GM23338 (cell line): Measurements from ENCODE around the gene IPO8. TPM values are rescaled to one million over a fixed set of nuclear protein-coding genes. Genes with fewer than 3 reads are reported as not detected.

ENCODE experiments used
- ATAC-seq: fragments of 200-7000 bp; cut with Tn5 transposase; 3 replicates; pipeline ENCODE4 v1.9.1; 2020
- DNase-seq: peaks from one replicate; pipeline ENCODE4 v3.0.0-alpha.2; 2015; ENCODE audit warnings: low spot score
- H2AFZ ChIP-seq: fragments of 200-600 bp; sonication (generic); 2 replicates; pipeline ENCODE4 v1.8.0; 2016; ENCODE audit warnings: antibody characterized with exemption, mild to moderate bottlenecking, moderate library complexity
- H3F3A ChIP-seq: fragments of 200-600 bp; sonication (generic); replicated peaks from 2 replicates; pipeline ENCODE4 v1.8.0; 2017; ENCODE audit warnings: antibody characterized with exemption, mixed run types, low read depth
- H3K27ac ChIP-seq: fragments of 200-600 bp; sonication (generic); 2 replicates; pipeline ENCODE4 v1.6.1; 2016; ENCODE audit warnings: low read depth
- H3K27me3 ChIP-seq: fragments of 200-600 bp; sonication (generic); 2 replicates; pipeline ENCODE4 v1.8.0; 2016; ENCODE audit warnings: mild to moderate bottlenecking, mixed run types, moderate library complexity; ENCODE audit not compliant: insufficient read depth
- H3K36me3 ChIP-seq: fragments of 200-600 bp; sonication (generic); 2 replicates; pipeline ENCODE4 v1.8.0; 2016; ENCODE audit warnings: mild to moderate bottlenecking; ENCODE audit not compliant: insufficient read depth
- H3K4me1 ChIP-seq: fragments of 200-600 bp; sonication (generic); 2 replicates; pipeline ENCODE4 v1.8.0; 2016; ENCODE audit warnings: mild to moderate bottlenecking, moderate library complexity; ENCODE audit not compliant: insufficient read depth
- H3K4me2 ChIP-seq: fragments of 200-600 bp; sonication (generic); 2 replicates; pipeline ENCODE4 v1.7.1; 2017; ENCODE audit warnings: mixed run types
- H3K4me3 ChIP-seq: fragments of 200-600 bp; sonication (generic); 2 replicates; pipeline ENCODE4 v1.6.1; 2016; ENCODE audit warnings: mixed run types
- H3K79me2 ChIP-seq: fragments of 200-600 bp; sonication (generic); replicated peaks from 2 replicates; pipeline ENCODE4 v1.8.0; 2017; ENCODE audit warnings: mild to moderate bottlenecking; ENCODE audit not compliant: insufficient read depth
- H3K9me2 ChIP-seq: fragments of 200-600 bp; sonication (generic); 2 replicates; pipeline ENCODE4 v1.8.0; 2017; ENCODE audit not compliant: insufficient read depth
- H4K20me1 ChIP-seq: fragments of 200-600 bp; sonication (generic); replicated peaks from 2 replicates; pipeline ENCODE4 v1.8.0; 2017; ENCODE audit warnings: mild to moderate bottlenecking; ENCODE audit not compliant: insufficient read depth
- H3K27ac Mint-ChIP-seq: 2 replicates; pipeline ENCODE4 v1.8.0; 2020; ENCODE audit warnings: inconsistent platforms, mild to moderate bottlenecking, moderate library complexity, mixed read lengths
- H3K27me3 Mint-ChIP-seq: 3 replicates; pipeline ENCODE4 v1.8.0; 2022; ENCODE audit warnings: low read depth, mild to moderate bottlenecking, moderate library complexity, mixed read lengths, inconsistent platforms; ENCODE audit not compliant: insufficient read depth, poor library complexity
- H3K36me3 Mint-ChIP-seq: 3 replicates; pipeline ENCODE4 v1.8.0; 2021; ENCODE audit warnings: low read depth, mild to moderate bottlenecking, inconsistent platforms, moderate library complexity, mixed read lengths
- H3K4me1 Mint-ChIP-seq: 3 replicates; pipeline ENCODE4 v1.8.0; 2020; ENCODE audit warnings: mild to moderate bottlenecking, inconsistent platforms, mixed read lengths
- H3K4me3 Mint-ChIP-seq: 3 replicates; pipeline ENCODE4 v1.8.0; 2021; ENCODE audit warnings: moderate library complexity, mild to moderate bottlenecking, inconsistent platforms, mixed read lengths
- H3K9me3 Mint-ChIP-seq: 3 replicates; pipeline ENCODE4 v1.8.0; 2020; ENCODE audit warnings: moderate library complexity, mild to moderate bottlenecking, inconsistent platforms, mixed read lengths
- CREB1 ChIP-seq: fragments of 250-450 bp; sonication (Bioruptor Pico); IDR thresholded peaks from 2 replicates; pipeline ENCODE4 v1.5.0; 2020; ENCODE audit warnings: low read depth, mild to moderate bottlenecking, moderate library complexity
- EZH2 ChIP-seq: fragments of 200-600 bp; sonication (generic); IDR thresholded peaks from one replicate; pipeline ENCODE4 v1.8.0; 2017; ENCODE audit warnings: antibody characterized with exemption, mild to moderate bottlenecking, low read depth; ENCODE audit not compliant: unreplicated experiment
- JUNB ChIP-seq: IDR thresholded peaks from one replicate; pipeline ENCODE4 v1.6.1; 2016; ENCODE audit warnings: antibody characterized with exemption; ENCODE audit not compliant: unreplicated experiment
- NANOG ChIP-seq: IDR thresholded peaks from 2 replicates; pipeline ENCODE4 v1.6.1; 2016; ENCODE audit warnings: antibody characterized with exemption, borderline replicate concordance
- POLR2AphosphoS5 ChIP-seq: IDR thresholded peaks from 2 replicates; pipeline ENCODE4 v1.6.1; 2016; ENCODE audit warnings: antibody characterized with exemption, low read depth
- STAT1 ChIP-seq: IDR thresholded peaks from one replicate; pipeline ENCODE4 v1.6.1; 2016; ENCODE audit warnings: antibody characterized with exemption; ENCODE audit not compliant: unreplicated experiment
- ZNF331 ChIP-seq: fragments of 250-450 bp; sonication (Bioruptor Pico); IDR thresholded peaks from 2 replicates; pipeline ENCODE4 v1.5.0; 2020; ENCODE audit warnings: low read depth, mild to moderate bottlenecking, moderate library complexity
- polyA plus RNA-seq: library from polyadenylated mRNA; unstranded; fragments of >200 nt; fragmentation: Nextera tagmentation; extraction: Ambion mirVana; gene quantifications from 2 replicates; pipeline ENCODE4 v1.2.1, GENCODE V29; 2016
- total RNA-seq: library from RNA; depleted of rRNA; stranded (reverse); fragments of >200 nt; shearing (Covaris generic); gene quantifications from 2 replicates; pipeline ENCODE4 v1.2.3, GENCODE V29; 2014
- TF ChIP-seq, protein P1 (sequence below), 2 experiments: fragments of 200-600 bp in 1 of 2; sonication (generic) in 1 of 2; conservative IDR thresholded peaks; 2 replicates each; pipeline versions ENCODE4 v1.5.1 to v1.6.1; 2016 to 2017; ENCODE audit warnings: antibody characterized with exemption in 2 of 2, low read depth in 2 of 2, mild to moderate bottlenecking in 2 of 2, moderate library complexity in 1 of 2
- TF ChIP-seq, protein P2 (sequence below): IDR thresholded peaks from 2 replicates; pipeline ENCODE4 v1.6.1; 2016; ENCODE audit warnings: antibody characterized with exemption
- TF ChIP-seq, protein P3 (sequence below): IDR thresholded peaks from one replicate; pipeline ENCODE4 v1.6.1; 2018; ENCODE audit warnings: antibody characterized with exemption; ENCODE audit not compliant: unreplicated experiment

The IPO8 gene
- total and polyA plus RNA-seq, 2 experiments from 2014 or later, result 13.4 to 53.6 TPM

DNA sequence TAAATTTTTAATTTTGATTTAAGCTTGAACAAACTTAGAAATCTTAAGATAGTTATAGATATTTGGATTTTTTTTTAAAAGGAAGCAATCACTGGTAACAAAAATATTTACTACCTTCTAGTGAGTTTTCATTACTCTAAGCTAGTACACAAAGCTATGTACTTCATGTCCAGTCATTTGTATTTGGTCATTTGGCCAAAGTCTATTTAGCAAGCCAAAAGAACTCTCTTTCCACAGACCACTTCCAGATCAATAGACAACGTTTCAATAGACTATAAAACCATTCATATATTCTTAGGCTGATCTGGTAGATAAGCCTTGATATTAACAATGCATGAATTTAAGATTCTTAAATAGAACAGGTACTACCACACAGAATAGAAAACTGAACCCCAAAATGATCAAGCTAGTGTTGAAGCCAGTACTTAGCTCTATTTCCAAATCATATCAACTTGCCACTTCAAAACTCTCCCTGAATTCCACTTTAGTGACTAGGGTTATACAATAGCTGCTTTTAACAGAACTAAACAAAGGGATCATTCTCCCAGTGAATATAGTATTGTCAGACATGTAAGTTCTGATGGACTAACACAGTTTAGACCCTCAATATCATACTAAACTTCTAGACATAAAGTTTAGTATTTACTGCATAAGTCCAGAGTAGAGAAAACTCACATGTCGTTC, 37.4 kb upstream of the IPO8 start:
- H3K36me3 ChIP-seq, result peaks cover 10% of the 10 kb centered on the region; the same call in 1 of the 2 replicates
- H3K79me2 ChIP-seq, result peaks cover 16% of the 10 kb centered on the region

DNA sequence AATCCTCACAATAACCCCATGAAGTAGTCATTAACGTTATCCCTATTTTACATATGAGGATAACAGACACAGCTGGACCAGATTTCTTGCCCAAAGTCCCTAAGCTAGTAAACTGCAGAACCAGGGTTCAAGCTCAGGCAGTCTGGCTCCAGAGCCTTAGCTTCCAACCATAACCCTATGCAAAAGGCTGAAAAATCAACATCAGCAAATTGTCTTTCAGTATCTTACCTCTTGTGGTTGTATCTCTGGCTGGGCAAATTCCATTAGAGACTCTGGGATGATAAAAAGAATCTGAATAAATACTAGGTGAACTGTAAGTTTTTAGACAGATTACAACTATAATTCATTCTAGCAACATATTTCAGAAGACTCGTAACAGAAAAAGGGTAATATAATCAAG, 34.3 kb upstream of the IPO8 start:
- H3K4me1 ChIP-seq, result no peaks in the 10 kb centered on the region
- H3F3A ChIP-seq, result no peaks in the 10 kb centered on the region
- Mint-ChIP-seq H3K27ac (no peak overlapping the region), H3K27me3 (no peaks in the 10 kb centered on the region), H3K36me3 (peaks cover 38% of the 10 kb centered on the region), H3K9me3 (no peaks in the 10 kb centered on the region), H3K4me3 (no peak overlapping the region), H3K4me1 (no peaks in the 10 kb centered on the region)
- no peak for ATAC-seq
- no peak overlapping the region for H3K4me3 ChIP-seq
- H3K36me3 ChIP-seq, result peaks cover 15% of the 10 kb centered on the region; the same call in 1 of the 2 replicates
- peaks cover 18% of the 10 kb centered on the region for H3K79me2 ChIP-seq
- H2AFZ ChIP-seq, result no peak overlapping the region
- DNase-seq, result no peak
- TF ChIP-seq, protein P1, sequence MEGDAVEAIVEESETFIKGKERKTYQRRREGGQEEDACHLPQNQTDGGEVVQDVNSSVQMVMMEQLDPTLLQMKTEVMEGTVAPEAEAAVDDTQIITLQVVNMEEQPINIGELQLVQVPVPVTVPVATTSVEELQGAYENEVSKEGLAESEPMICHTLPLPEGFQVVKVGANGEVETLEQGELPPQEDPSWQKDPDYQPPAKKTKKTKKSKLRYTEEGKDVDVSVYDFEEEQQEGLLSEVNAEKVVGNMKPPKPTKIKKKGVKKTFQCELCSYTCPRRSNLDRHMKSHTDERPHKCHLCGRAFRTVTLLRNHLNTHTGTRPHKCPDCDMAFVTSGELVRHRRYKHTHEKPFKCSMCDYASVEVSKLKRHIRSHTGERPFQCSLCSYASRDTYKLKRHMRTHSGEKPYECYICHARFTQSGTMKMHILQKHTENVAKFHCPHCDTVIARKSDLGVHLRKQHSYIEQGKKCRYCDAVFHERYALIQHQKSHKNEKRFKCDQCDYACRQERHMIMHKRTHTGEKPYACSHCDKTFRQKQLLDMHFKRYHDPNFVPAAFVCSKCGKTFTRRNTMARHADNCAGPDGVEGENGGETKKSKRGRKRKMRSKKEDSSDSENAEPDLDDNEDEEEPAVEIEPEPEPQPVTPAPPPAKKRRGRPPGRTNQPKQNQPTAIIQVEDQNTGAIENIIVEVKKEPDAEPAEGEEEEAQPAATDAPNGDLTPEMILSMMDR (conservative IDR thresholded peaks at IDR 0.05; ENCODE audit: low read depth in 2 of 2), result no peak
- TF ChIP-seq JUNB (no peak), CREB1 (no peak), POLR2AphosphoS5 (no peak), EZH2 (no peak), NANOG (no peak), STAT1 (no peak), ZNF331 (CRISPR knock-in tag) (no peak)
- TF ChIP-seq, protein P2, sequence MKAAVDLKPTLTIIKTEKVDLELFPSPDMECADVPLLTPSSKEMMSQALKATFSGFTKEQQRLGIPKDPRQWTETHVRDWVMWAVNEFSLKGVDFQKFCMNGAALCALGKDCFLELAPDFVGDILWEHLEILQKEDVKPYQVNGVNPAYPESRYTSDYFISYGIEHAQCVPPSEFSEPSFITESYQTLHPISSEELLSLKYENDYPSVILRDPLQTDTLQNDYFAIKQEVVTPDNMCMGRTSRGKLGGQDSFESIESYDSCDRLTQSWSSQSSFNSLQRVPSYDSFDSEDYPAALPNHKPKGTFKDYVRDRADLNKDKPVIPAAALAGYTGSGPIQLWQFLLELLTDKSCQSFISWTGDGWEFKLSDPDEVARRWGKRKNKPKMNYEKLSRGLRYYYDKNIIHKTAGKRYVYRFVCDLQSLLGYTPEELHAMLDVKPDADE, result no peak
- TF ChIP-seq, protein P3, sequence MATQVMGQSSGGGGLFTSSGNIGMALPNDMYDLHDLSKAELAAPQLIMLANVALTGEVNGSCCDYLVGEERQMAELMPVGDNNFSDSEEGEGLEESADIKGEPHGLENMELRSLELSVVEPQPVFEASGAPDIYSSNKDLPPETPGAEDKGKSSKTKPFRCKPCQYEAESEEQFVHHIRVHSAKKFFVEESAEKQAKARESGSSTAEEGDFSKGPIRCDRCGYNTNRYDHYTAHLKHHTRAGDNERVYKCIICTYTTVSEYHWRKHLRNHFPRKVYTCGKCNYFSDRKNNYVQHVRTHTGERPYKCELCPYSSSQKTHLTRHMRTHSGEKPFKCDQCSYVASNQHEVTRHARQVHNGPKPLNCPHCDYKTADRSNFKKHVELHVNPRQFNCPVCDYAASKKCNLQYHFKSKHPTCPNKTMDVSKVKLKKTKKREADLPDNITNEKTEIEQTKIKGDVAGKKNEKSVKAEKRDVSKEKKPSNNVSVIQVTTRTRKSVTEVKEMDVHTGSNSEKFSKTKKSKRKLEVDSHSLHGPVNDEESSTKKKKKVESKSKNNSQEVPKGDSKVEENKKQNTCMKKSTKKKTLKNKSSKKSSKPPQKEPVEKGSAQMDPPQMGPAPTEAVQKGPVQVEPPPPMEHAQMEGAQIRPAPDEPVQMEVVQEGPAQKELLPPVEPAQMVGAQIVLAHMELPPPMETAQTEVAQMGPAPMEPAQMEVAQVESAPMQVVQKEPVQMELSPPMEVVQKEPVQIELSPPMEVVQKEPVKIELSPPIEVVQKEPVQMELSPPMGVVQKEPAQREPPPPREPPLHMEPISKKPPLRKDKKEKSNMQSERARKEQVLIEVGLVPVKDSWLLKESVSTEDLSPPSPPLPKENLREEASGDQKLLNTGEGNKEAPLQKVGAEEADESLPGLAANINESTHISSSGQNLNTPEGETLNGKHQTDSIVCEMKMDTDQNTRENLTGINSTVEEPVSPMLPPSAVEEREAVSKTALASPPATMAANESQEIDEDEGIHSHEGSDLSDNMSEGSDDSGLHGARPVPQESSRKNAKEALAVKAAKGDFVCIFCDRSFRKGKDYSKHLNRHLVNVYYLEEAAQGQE, result no peak
- H3K4me2 ChIP-seq, result no peak overlapping the region
- H3K9me2 ChIP-seq, result no peaks in the 10 kb centered on the region
- peaks cover 9% of the 10 kb centered on the region for H4K20me1 ChIP-seq
- no peaks in the 10 kb centered on the region for H3K27me3 ChIP-seq
- H3K27ac ChIP-seq, result no peak overlapping the region

More for the DNA sequence above, 37.4 kb upstream of the IPO8 start:
- no peak overlapping the region for H3K4me3 ChIP-seq
- no peak overlapping the region for H3K4me3 Mint-ChIP-seq
- no peak overlapping the region for H3K4me2 ChIP-seq
- H3F3A ChIP-seq, result no peaks in the 10 kb centered on the region
- H3K4me1 Mint-ChIP-seq, result no peaks in the 10 kb centered on the region
- no peak overlapping the region for H3K27ac ChIP-seq
- DNase-seq (no peak), ATAC-seq (no peak)
- peaks cover 40% of the 10 kb centered on the region for H3K36me3 Mint-ChIP-seq
- H3K9me2 ChIP-seq, result no peaks in the 10 kb centered on the region
- no peak overlapping the region for H2AFZ ChIP-seq
- H3K4me1 ChIP-seq, result no peaks in the 10 kb centered on the region
- H4K20me1 ChIP-seq, result no peaks in the 10 kb centered on the region; the same call in 1 of the 2 replicates
- no peaks in the 10 kb centered on the region for H3K9me3 Mint-ChIP-seq
- H3K27me3 ChIP-seq, result no peaks in the 10 kb centered on the region
- TF ChIP-seq NANOG, result no peak
- no peaks in the 10 kb centered on the region for H3K27me3 Mint-ChIP-seq
- no peak overlapping the region for H3K27ac Mint-ChIP-seq
